ENCODE results near the gene FXYD4.

DNA sequence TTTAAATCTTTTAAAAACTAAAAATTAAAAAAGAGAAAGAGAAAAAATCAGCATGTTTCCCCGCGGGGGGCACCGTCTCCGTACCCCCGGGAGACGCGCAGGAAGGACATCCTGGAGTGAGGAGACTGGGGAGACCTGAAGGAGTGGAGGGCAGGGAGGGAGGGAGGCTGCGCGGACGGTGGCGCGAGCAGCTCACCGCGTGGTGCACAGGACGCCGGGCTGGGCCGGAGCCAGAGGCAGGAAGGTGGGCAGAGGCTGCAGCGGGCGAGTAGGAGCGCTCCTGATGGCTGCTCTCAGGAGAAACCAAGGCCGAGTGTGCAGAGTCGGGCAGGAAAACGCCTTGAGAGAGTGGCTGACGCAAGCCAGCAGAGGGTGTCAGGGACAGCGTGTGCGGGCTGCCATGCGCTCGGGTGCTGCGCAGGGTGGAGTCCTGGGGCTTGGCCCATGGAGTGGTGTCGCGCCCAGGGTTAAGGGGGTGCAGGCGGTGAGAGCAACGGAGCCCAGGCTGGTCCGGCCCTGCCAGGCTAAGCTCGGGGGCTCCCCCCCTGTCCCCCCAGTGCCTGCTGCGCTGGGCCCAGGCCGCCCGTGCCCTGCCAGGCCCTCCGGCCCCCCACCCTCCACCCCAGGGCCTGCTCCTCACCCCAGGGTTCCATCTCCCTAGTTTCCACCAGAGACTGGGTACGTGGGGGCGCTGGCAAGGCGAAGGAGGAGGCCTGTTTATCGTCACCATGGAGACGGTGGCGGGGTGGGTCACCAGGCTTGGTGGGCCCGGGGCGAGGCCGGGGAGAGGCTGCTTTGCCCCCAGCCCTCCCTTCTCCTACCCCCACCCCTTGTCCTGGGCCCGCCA is 28.9 kb upstream of the FXYD4 start:
- TF ChIP-seq POLR2A (IDR thresholded peaks at IDR 0.05), result no peak
- TF ChIP-seq, protein P1, sequence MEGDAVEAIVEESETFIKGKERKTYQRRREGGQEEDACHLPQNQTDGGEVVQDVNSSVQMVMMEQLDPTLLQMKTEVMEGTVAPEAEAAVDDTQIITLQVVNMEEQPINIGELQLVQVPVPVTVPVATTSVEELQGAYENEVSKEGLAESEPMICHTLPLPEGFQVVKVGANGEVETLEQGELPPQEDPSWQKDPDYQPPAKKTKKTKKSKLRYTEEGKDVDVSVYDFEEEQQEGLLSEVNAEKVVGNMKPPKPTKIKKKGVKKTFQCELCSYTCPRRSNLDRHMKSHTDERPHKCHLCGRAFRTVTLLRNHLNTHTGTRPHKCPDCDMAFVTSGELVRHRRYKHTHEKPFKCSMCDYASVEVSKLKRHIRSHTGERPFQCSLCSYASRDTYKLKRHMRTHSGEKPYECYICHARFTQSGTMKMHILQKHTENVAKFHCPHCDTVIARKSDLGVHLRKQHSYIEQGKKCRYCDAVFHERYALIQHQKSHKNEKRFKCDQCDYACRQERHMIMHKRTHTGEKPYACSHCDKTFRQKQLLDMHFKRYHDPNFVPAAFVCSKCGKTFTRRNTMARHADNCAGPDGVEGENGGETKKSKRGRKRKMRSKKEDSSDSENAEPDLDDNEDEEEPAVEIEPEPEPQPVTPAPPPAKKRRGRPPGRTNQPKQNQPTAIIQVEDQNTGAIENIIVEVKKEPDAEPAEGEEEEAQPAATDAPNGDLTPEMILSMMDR (IDR thresholded peaks at IDR 0.05), result no peak
